ENCODE data around the gene SLIT3.

The SLIT3 gene

DNA sequence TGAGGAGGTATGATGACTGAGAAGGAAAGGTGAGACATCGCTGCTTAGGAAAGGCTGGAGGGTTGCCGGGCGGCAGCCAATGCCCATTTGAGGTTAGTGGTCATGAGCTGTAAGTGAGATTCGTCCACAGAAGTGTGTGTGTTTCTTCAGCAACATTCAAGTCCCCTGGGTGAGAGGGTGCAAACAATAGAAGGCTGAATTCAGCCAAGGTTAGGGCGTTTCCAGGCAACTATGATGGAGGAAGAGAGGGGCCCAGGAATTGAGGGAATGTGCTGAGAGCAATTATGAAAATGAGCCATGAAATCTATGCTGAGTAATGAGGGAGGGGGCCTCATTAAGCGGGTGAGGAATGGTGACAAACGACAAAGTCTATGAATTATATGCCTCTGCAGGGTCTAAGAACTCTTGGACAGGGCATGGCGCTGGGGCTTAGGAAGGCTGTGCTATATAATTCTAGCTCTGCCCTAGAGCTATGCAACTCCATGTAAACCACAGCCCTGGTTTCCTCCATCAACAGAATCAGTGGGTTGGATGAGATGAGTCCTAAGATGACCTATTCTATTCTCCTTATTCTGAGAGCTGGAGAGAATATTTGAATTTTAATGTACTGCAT, 96.0 kb downstream of the SLIT3 start:
- TF ChIP-seq, protein P1, sequence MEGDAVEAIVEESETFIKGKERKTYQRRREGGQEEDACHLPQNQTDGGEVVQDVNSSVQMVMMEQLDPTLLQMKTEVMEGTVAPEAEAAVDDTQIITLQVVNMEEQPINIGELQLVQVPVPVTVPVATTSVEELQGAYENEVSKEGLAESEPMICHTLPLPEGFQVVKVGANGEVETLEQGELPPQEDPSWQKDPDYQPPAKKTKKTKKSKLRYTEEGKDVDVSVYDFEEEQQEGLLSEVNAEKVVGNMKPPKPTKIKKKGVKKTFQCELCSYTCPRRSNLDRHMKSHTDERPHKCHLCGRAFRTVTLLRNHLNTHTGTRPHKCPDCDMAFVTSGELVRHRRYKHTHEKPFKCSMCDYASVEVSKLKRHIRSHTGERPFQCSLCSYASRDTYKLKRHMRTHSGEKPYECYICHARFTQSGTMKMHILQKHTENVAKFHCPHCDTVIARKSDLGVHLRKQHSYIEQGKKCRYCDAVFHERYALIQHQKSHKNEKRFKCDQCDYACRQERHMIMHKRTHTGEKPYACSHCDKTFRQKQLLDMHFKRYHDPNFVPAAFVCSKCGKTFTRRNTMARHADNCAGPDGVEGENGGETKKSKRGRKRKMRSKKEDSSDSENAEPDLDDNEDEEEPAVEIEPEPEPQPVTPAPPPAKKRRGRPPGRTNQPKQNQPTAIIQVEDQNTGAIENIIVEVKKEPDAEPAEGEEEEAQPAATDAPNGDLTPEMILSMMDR (conservative IDR thresholded peaks at IDR 0.05) = no peak
- H3K27ac ChIP-seq = no peak overlapping the region

- TF ChIP-seq, protein P1 (conservative IDR thresholded peaks at IDR 0.05) = no peak
- H3K27ac ChIP-seq = no peak overlapping the region
These were observed 98.0 kb downstream of the SLIT3 start for GRCh38 chr5:169202969-169203368.

DNA sequence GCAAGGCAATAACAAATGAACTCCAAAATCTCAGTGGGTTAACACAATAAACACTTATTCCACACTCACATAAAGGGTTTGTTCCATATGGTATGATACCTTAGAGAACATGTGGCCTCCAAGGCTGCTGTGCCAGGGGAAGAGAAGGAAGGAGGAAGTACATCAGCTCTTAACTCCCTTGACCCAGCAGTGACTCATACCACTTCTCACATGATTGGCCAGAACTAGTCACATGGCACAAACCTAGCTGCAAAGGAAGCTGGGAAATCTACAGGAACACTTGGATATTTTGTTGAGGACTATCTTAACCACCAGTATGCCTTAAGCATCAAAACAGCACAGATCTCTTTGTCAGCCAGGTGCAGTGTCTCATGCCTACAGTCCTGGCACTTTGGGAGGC, 99.3 kb downstream of the SLIT3 start:
- TF ChIP-seq, protein P1 (conservative IDR thresholded peaks at IDR 0.05) = no peak
- H3K27ac ChIP-seq = no peak overlapping the region

GRCh38 chr5:169200125-169200778, 100.7 kb downstream of the SLIT3 start:
- TF ChIP-seq, protein P1 (conservative IDR thresholded peaks at IDR 0.05) = no peak
- H3K27ac ChIP-seq = no peak overlapping the region

DNA sequence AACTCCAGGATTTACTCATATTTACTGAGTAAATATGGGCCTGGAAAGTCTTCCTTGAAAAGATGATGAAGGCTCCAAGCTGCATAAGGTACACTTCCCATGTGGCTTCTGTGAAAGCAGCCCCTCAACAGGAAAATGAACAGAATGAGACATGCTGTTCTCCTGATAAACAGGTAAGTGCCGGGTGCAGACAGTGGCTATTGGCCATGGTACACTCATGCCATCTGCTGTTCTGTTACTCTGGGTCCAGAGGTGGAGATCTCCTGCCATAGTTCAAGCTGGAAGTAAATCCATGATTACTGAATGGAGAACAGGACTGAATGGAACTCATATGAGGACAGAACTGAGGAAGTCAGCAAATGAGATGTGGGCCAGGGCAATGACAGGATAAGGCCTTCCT, 103.6 kb downstream of the SLIT3 start:
- TF ChIP-seq, protein P1 (conservative IDR thresholded peaks at IDR 0.05) = peak; percentile 74
- no peak overlapping the region for H3K27ac ChIP-seq

- no peak overlapping the region for H3K27ac ChIP-seq
- TF ChIP-seq, protein P1 (conservative IDR thresholded peaks at IDR 0.05) = no peak
These were observed 104.9 kb downstream of the SLIT3 start for GRCh38 chr5:169196059-169196458.

- TF ChIP-seq, protein P1 (conservative IDR thresholded peaks at IDR 0.05) = no peak
- no peak overlapping the region for H3K27ac ChIP-seq
These were observed 105.3 kb downstream of the SLIT3 start for GRCh38 chr5:169195601-169196000.

All from VCaP (cell line).